ENCODE data around the gene GPR161.

DNA sequence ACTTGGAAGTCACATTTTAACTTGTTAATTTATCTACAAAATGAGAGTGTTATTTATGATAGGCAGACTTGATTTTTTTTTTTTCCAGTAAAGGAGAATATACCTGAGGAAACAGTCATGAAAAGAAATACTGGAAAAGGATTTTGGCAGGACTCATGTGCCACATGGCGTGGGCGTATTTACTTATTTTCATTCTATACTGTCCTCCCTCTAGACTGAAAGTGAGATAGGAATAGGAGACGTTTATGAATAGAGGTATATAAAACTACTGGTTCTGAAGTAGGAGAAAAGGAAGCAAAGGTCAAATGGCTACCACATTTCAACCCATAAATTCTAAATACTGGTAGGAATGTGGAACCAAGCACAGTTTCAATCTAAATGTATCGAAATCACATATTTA lies 105.1 kb downstream of the GPR161 start:
- TF ChIP-seq, protein P1, sequence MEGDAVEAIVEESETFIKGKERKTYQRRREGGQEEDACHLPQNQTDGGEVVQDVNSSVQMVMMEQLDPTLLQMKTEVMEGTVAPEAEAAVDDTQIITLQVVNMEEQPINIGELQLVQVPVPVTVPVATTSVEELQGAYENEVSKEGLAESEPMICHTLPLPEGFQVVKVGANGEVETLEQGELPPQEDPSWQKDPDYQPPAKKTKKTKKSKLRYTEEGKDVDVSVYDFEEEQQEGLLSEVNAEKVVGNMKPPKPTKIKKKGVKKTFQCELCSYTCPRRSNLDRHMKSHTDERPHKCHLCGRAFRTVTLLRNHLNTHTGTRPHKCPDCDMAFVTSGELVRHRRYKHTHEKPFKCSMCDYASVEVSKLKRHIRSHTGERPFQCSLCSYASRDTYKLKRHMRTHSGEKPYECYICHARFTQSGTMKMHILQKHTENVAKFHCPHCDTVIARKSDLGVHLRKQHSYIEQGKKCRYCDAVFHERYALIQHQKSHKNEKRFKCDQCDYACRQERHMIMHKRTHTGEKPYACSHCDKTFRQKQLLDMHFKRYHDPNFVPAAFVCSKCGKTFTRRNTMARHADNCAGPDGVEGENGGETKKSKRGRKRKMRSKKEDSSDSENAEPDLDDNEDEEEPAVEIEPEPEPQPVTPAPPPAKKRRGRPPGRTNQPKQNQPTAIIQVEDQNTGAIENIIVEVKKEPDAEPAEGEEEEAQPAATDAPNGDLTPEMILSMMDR (IDR thresholded peaks at IDR 0.05; ENCODE audit: low read depth, low read length), result no peak
- TF ChIP-seq, protein P2, sequence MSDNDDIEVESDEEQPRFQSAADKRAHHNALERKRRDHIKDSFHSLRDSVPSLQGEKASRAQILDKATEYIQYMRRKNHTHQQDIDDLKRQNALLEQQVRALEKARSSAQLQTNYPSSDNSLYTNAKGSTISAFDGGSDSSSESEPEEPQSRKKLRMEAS (IDR thresholded peaks at IDR 0.05; ENCODE audit: low read depth, low read length), result no peak
- no peak for TF ChIP-seq POLR2A (IDR thresholded peaks at IDR 0.05; ENCODE audit: extremely low read depth, insufficient read length)
- TF ChIP-seq MYC (IDR thresholded peaks at IDR 0.05; ENCODE audit: low read depth, low read length), result no peak

Data from NB4 (cell line).